Measurements from ENCODE around the gene SLC25A21. TPM values are rescaled to one million over a fixed set of nuclear protein-coding genes. Genes with fewer than 3 reads are reported as not detected.

The SLC25A21 gene
- total RNA-seq, 1 donor from 2014 or later: 2.3 TPM

GRCh38 chr14:37088356-37089215, 83.8 kb downstream of the SLC25A21 start:
- H3K4me1 Mint-ChIP-seq: peaks cover 6% of the 10 kb centered on the region
- H3K9me3 Mint-ChIP-seq: no peaks in the 10 kb centered on the region
- TF ChIP-seq CTCF (IDR thresholded peaks at IDR 0.05; ENCODE audit: unreplicated experiment): no peak
- no peak overlapping the region for H3K27ac Mint-ChIP-seq
- H3K4me3 Mint-ChIP-seq: no peak overlapping the region
- no peak for DNase-seq (ENCODE audit: low spot score in 2 of 2, unreplicated experiment in 2 of 2)
- no peaks in the 10 kb centered on the region for H3K36me3 Mint-ChIP-seq
- H3K27me3 Mint-ChIP-seq (ENCODE audit: low read depth): no peaks in the 10 kb centered on the region

GRCh38 chr14:37087520-37087919, 84.9 kb downstream of the SLC25A21 start:
- Mint-ChIP-seq H3K27ac (no peak overlapping the region), H3K27me3 (ENCODE audit: low read depth) (no peaks in the 10 kb centered on the region), H3K4me3 (no peak overlapping the region), H3K4me1 (peaks cover 6% of the 10 kb centered on the region), H3K36me3 (no peaks in the 10 kb centered on the region), H3K9me3 (no peaks in the 10 kb centered on the region)
- DNase-seq (ENCODE audit: low spot score in 2 of 2, unreplicated experiment in 2 of 2): no peak
- no peak for TF ChIP-seq CTCF (IDR thresholded peaks at IDR 0.05; ENCODE audit: unreplicated experiment)

GRCh38 chr14:37083599-37083998, 88.8 kb downstream of the SLC25A21 start:
- no peak overlapping the region for H3K4me3 Mint-ChIP-seq
- DNase-seq (ENCODE audit: low spot score in 2 of 2, unreplicated experiment in 2 of 2): no peak
- no peak overlapping the region for H3K27ac Mint-ChIP-seq
- H3K27me3 Mint-ChIP-seq (ENCODE audit: low read depth): no peaks in the 10 kb centered on the region
- H3K9me3 Mint-ChIP-seq: peaks cover 5% of the 10 kb centered on the region
- no peak for TF ChIP-seq CTCF (IDR thresholded peaks at IDR 0.05; ENCODE audit: unreplicated experiment)
- H3K4me1 Mint-ChIP-seq: no peaks in the 10 kb centered on the region
- H3K36me3 Mint-ChIP-seq: no peaks in the 10 kb centered on the region

- no peaks in the 10 kb centered on the region for H3K36me3 Mint-ChIP-seq
- no peaks in the 10 kb centered on the region for H3K27me3 Mint-ChIP-seq (ENCODE audit: low read depth)
- H3K9me3 Mint-ChIP-seq: peaks cover 5% of the 10 kb centered on the region
- no peak overlapping the region for H3K4me3 Mint-ChIP-seq
- H3K27ac Mint-ChIP-seq: no peak overlapping the region
- no peak for TF ChIP-seq CTCF (IDR thresholded peaks at IDR 0.05; ENCODE audit: unreplicated experiment)
- no peaks in the 10 kb centered on the region for H3K4me1 Mint-ChIP-seq
- no peak for DNase-seq (ENCODE audit: low spot score in 2 of 2, unreplicated experiment in 2 of 2)
Measured at GRCh38 chr14:37082449-37082848, 90.0 kb downstream of the SLC25A21 start.

- Mint-ChIP-seq H3K27ac (no peak overlapping the region), H3K27me3 (ENCODE audit: low read depth) (no peaks in the 10 kb centered on the region), H3K4me1 (no peaks in the 10 kb centered on the region), H3K36me3 (no peaks in the 10 kb centered on the region), H3K4me3 (no peak overlapping the region), H3K9me3 (peaks cover 5% of the 10 kb centered on the region)
- no peak for TF ChIP-seq CTCF (IDR thresholded peaks at IDR 0.05; ENCODE audit: unreplicated experiment)
- no peak for DNase-seq (ENCODE audit: low spot score in 2 of 2, unreplicated experiment in 2 of 2)
Measured at GRCh38 chr14:37081856-37082255, 90.5 kb downstream of the SLC25A21 start.
